Stimulated activated memory B cell treated with anti-CD40 and anti-IgM and Interleukin-4, amounts not matched to agents 10 μg/mL and 1 μg/mL and 100 μg/mL, for 72 hours (primary cell): ENCODE measurements around the gene ERBB4.

Experiments used
- ATAC-seq: fragments of 150-1000 bp; cut with Tn5 transposase; 2 replicates; pipeline ENCODE4 v1.10.0; 2021
- H3K27ac Mint-ChIP-seq: one replicate; pipeline ENCODE4 v1.8.0; 2022; ENCODE audit warnings: mild to moderate bottlenecking, mixed read lengths
- H3K27me3 Mint-ChIP-seq: one replicate; pipeline ENCODE4 v1.8.0; 2022; ENCODE audit warnings: mixed read lengths
- H3K36me3 Mint-ChIP-seq: one replicate; pipeline ENCODE4 v1.8.0; 2022; ENCODE audit warnings: mixed read lengths
- H3K4me1 Mint-ChIP-seq: one replicate; pipeline ENCODE4 v1.8.0; 2022; ENCODE audit warnings: mixed read lengths
- H3K4me3 Mint-ChIP-seq: one replicate; pipeline ENCODE4 v1.8.0; 2022; ENCODE audit warnings: mild to moderate bottlenecking, moderate library complexity, mixed read lengths
- H3K9me3 Mint-ChIP-seq: one replicate; pipeline ENCODE4 v1.8.0; 2022; ENCODE audit warnings: mixed read lengths

The ERBB4 gene

GRCh38 chr2:212170382-212170781 lies 368.2 kb downstream of the ERBB4 start:
- no peaks in the 10 kb centered on the region for H3K36me3 Mint-ChIP-seq
- no peaks in the 10 kb centered on the region for H3K4me1 Mint-ChIP-seq
- H3K4me3 Mint-ChIP-seq = no peak overlapping the region
- no peaks in the 10 kb centered on the region for H3K27me3 Mint-ChIP-seq
- ATAC-seq = no peak
- H3K9me3 Mint-ChIP-seq = peaks cover 13% of the 10 kb centered on the region
- no peak overlapping the region for H3K27ac Mint-ChIP-seq

GRCh38 chr2:212158081-212158480 lies 380.5 kb downstream of the ERBB4 start:
- H3K27me3 Mint-ChIP-seq = no peaks in the 10 kb centered on the region
- no peaks in the 10 kb centered on the region for H3K36me3 Mint-ChIP-seq
- no peak overlapping the region for H3K27ac Mint-ChIP-seq

DNA sequence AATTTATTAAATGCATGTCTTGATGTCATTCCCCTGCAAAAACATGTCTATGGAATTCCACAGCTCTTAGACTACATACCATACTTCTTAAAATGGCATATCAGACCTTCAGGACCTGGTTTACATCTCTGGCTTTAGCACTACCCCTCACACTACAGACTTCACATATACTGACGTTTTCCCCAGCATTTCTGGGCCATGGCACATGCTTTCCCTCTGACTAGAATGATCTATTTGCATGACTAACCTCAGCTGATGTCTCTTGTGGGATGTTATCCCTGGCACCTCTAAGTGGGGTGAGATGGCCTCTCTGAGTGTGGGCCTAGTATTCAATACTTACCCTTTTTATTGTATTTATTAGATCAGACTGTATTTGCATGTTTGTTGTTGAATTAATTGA lies 381.6 kb downstream of the ERBB4 start:
- Mint-ChIP-seq H3K4me3 (no peak overlapping the region), H3K36me3 (no peaks in the 10 kb centered on the region), H3K27ac (no peak overlapping the region), H3K27me3 (no peaks in the 10 kb centered on the region), H3K9me3 (peaks cover 3% of the 10 kb centered on the region), H3K4me1 (no peaks in the 10 kb centered on the region)
- no peak for ATAC-seq

More at GRCh38 chr2:212158081-212158480, 380.5 kb downstream of the ERBB4 start:
- ATAC-seq = no peak
- no peak overlapping the region for H3K4me3 Mint-ChIP-seq
- no peaks in the 10 kb centered on the region for H3K4me1 Mint-ChIP-seq
- H3K9me3 Mint-ChIP-seq = no peaks in the 10 kb centered on the region

DNA sequence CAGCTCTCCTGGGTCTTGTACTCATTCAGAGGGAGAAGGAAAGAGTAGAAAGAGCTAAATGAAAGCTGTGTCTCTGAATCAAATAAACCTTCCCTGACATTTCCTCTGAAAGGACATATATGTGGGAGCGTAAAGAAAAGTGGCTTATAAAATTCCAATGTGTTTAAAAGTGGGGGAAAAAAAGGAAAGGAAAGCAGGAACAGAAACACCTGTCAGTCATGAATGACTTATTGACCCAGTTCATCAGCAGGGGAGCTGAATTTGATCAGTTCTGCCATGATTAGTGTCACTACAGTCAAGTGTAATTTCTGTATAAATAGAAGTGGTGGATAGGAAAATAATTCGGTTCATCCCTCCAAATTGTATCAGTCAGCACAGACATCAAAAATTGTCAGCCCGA lies 382.5 kb downstream of the ERBB4 start:
- Mint-ChIP-seq H3K4me1 (no peaks in the 10 kb centered on the region), H3K27ac (no peak overlapping the region), H3K9me3 (peaks cover 3% of the 10 kb centered on the region), H3K4me3 (no peak overlapping the region), H3K36me3 (no peaks in the 10 kb centered on the region), H3K27me3 (no peaks in the 10 kb centered on the region)
- ATAC-seq = no peak

- H3K27ac Mint-ChIP-seq = no peak overlapping the region
- H3K27me3 Mint-ChIP-seq = no peaks in the 10 kb centered on the region
- no peaks in the 10 kb centered on the region for H3K4me1 Mint-ChIP-seq
- ATAC-seq = no peak
- H3K9me3 Mint-ChIP-seq = peaks cover 3% of the 10 kb centered on the region
- no peaks in the 10 kb centered on the region for H3K36me3 Mint-ChIP-seq
- H3K4me3 Mint-ChIP-seq = no peak overlapping the region
Measured at GRCh38 chr2:212154477-212154878, 384.1 kb downstream of the ERBB4 start.

GRCh38 chr2:212153923-212154322 lies 384.7 kb downstream of the ERBB4 start:
- Mint-ChIP-seq H3K27me3 (no peaks in the 10 kb centered on the region), H3K4me1 (no peaks in the 10 kb centered on the region)

GRCh38 chr2:212147921-212148513 lies 390.6 kb downstream of the ERBB4 start:
- no peak overlapping the region for H3K4me3 Mint-ChIP-seq
- H3K27ac Mint-ChIP-seq = no peak overlapping the region
- H3K36me3 Mint-ChIP-seq = no peaks in the 10 kb centered on the region
- H3K4me1 Mint-ChIP-seq = no peaks in the 10 kb centered on the region
- H3K9me3 Mint-ChIP-seq = peaks cover 3% of the 10 kb centered on the region
- no peaks in the 10 kb centered on the region for H3K27me3 Mint-ChIP-seq
- no peak for ATAC-seq

More at GRCh38 chr2:212153923-212154322, 384.7 kb downstream of the ERBB4 start:
- no peaks in the 10 kb centered on the region for H3K36me3 Mint-ChIP-seq
- peaks cover 3% of the 10 kb centered on the region for H3K9me3 Mint-ChIP-seq
- no peak overlapping the region for H3K27ac Mint-ChIP-seq
- no peak overlapping the region for H3K4me3 Mint-ChIP-seq
- ATAC-seq = no peak

DNA sequence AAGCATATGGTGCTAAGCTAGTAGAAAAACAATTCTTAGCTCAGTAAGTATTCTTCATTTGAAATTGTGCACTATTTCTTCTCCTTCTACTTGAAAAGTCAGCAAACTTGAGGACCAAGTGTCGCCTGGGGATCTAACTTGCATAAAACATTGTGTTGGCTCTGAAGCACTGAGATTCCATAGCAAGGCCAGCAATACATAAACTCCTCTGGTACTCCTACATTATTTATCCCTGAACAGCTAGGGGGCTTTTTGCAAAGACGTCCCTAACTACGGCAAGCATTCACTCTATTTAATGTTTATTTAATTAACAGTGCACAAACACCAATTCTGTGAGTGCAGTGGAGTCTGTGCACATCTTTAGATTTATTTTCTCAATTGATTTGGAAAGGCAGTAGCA lies 392.2 kb downstream of the ERBB4 start:
- Mint-ChIP-seq H3K9me3 (peaks cover 3% of the 10 kb centered on the region), H3K36me3 (no peaks in the 10 kb centered on the region), H3K27me3 (no peaks in the 10 kb centered on the region), H3K4me1 (no peaks in the 10 kb centered on the region), H3K4me3 (no peak overlapping the region), H3K27ac (no peak overlapping the region)
- ATAC-seq = no peak

DNA sequence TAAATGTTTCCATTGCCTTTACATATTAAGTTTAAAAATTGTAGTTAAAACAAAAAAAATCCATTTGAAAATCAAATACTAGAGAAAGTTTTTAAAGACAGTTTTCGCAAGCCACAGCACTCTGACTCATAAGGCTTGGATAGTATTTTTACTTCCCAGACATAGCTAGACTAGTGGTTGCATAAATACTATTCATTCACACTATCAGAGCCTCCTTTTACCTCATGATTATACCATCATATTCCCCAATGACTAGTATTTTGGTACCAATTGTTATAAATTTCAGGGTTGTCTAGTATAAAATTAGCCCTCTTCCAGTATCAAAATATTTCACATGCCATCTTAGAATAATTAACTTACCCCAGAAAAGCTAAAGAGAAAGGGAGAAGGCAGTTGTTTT lies 393.5 kb downstream of the ERBB4 start:
- H3K36me3 Mint-ChIP-seq = no peaks in the 10 kb centered on the region
- H3K27me3 Mint-ChIP-seq = no peaks in the 10 kb centered on the region
- no peak overlapping the region for H3K27ac Mint-ChIP-seq
- H3K4me3 Mint-ChIP-seq = no peak overlapping the region
- H3K4me1 Mint-ChIP-seq = no peaks in the 10 kb centered on the region
- peaks cover 3% of the 10 kb centered on the region for H3K9me3 Mint-ChIP-seq
- no peak for ATAC-seq

GRCh38 chr2:212142631-212143030 lies 396.0 kb downstream of the ERBB4 start:
- no peaks in the 10 kb centered on the region for H3K27me3 Mint-ChIP-seq
- H3K36me3 Mint-ChIP-seq = no peaks in the 10 kb centered on the region
- no peak for ATAC-seq
- peaks cover 3% of the 10 kb centered on the region for H3K9me3 Mint-ChIP-seq
- no peak overlapping the region for H3K27ac Mint-ChIP-seq
- H3K4me1 Mint-ChIP-seq = no peaks in the 10 kb centered on the region
- H3K4me3 Mint-ChIP-seq = no peak overlapping the region

DNA sequence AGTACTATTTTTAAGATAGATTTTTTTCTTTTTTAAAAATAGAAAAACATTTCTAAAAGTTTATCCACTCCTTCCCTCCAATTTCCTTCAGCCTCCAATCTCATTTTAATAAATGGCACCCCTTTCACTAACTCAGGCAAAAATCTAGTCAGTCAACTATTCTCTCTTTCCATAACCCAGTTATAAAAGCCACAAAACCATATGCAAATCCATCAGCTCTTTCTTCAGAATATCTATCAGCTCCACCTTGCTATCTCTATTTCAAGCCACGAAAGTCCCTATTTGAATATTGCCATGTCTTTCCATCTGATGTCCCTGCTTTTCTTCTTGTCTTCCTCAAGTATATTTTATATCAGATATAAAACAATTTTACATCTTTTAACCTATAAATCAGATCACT lies 397.1 kb downstream of the ERBB4 start:
- H3K27me3 Mint-ChIP-seq = no peaks in the 10 kb centered on the region
- H3K36me3 Mint-ChIP-seq = no peaks in the 10 kb centered on the region
- H3K4me3 Mint-ChIP-seq = no peak overlapping the region
- H3K27ac Mint-ChIP-seq = no peak overlapping the region
- peaks cover 5% of the 10 kb centered on the region for H3K9me3 Mint-ChIP-seq
- no peaks in the 10 kb centered on the region for H3K4me1 Mint-ChIP-seq
- no peak for ATAC-seq

DNA sequence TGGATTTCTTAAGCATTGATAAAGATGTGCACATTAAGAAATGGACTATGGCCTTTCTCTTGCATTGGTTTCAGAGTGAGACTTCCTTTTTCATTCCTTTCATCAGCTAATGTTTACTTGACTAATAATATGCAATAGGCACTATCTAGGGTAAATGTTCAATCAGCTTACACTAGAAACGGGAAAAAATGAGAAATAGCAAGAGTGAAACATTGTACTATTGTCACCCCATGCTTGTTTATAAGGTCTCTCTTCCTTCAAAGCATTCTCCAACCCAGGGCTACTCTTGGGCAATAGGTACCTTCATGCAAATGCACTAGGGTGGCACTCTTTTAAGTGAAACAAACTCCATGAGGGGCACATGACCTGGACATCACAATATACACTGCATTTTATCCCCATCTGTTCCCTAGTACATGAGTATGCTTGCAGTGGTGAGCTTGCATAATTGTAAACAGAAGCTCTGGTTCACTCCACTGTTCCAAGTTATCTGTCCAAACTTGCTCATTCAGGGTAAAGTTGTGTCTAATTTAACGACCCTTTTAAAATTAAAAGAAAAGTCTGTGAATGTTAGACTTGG lies 402.3 kb downstream of the ERBB4 start:
- H3K27me3 Mint-ChIP-seq = no peaks in the 10 kb centered on the region
- no peaks in the 10 kb centered on the region for H3K36me3 Mint-ChIP-seq
- ATAC-seq = no peak
- no peak overlapping the region for H3K4me3 Mint-ChIP-seq
- no peak overlapping the region for H3K27ac Mint-ChIP-seq
- peaks cover 2% of the 10 kb centered on the region for H3K9me3 Mint-ChIP-seq
- no peaks in the 10 kb centered on the region for H3K4me1 Mint-ChIP-seq

DNA sequence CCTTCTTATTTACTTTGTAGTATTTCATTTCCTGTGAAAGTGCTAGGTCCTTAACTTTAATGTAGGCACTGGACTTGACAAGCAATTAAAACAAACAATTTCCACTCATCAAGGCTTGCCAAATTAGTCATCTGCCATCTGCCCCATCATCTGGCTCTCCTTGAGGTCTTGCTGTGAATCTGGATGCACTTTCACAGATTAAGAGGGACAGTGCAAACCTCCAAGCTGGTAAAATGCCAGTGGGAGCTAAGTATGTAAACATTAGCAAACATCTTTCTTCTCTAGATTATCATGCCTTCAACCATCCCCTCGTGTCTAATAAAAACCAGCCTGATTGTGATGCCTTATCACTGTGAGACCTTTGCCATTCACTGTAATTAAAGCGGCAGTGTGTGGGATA lies 402.9 kb downstream of the ERBB4 start:
- no peak for ATAC-seq
- Mint-ChIP-seq H3K27me3 (no peaks in the 10 kb centered on the region), H3K36me3 (no peaks in the 10 kb centered on the region), H3K4me1 (no peaks in the 10 kb centered on the region), H3K4me3 (no peak overlapping the region), H3K27ac (no peak overlapping the region), H3K9me3 (peaks cover 2% of the 10 kb centered on the region)

DNA sequence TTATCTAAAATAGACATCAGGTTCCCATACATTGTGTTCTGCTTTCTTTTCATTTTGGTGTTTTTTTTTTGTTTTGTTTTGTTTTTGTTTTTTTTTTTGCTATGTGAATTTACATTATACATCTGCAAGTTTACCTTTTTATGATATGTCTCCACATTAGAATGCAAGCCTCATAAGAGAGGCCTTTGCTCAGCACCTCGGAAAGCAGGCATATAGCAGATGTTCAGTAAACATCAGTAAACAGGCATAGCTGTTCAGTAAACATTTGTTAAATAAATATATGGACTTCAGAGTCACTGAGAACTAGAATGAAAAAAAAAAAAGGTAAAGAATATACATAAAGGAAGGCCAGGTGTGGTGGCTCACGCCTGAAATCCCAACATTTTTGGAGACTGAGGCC lies 405.3 kb downstream of the ERBB4 start:
- H3K27ac Mint-ChIP-seq = no peak overlapping the region
- peaks cover 2% of the 10 kb centered on the region for H3K9me3 Mint-ChIP-seq
- H3K4me1 Mint-ChIP-seq = no peaks in the 10 kb centered on the region
- H3K4me3 Mint-ChIP-seq = no peak overlapping the region
- no peaks in the 10 kb centered on the region for H3K36me3 Mint-ChIP-seq
- ATAC-seq = no peak
- no peaks in the 10 kb centered on the region for H3K27me3 Mint-ChIP-seq

DNA sequence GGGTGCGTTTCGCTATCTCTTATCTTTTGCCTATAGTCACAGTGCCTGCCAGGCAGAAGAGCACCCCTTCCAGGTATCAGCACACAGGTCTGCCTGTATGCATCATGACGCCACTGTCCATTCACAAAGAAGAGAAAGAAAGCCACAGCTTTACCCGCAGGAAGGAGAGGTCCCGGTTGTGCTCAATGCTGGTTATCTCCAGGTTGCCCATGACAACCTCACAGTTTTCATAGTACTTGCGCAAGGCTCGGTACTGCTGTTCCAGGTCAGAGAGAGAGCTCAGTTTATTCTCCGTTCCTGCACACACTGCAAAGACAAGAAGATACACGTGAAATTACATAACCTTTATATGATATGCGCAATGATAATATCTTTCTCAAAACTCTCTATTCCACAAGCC lies 414.0 kb downstream of the ERBB4 start:
- H3K36me3 Mint-ChIP-seq = no peaks in the 10 kb centered on the region
- no peaks in the 10 kb centered on the region for H3K9me3 Mint-ChIP-seq
- no peaks in the 10 kb centered on the region for H3K27me3 Mint-ChIP-seq
- H3K4me3 Mint-ChIP-seq = no peak overlapping the region
- no peaks in the 10 kb centered on the region for H3K4me1 Mint-ChIP-seq
- H3K27ac Mint-ChIP-seq = no peak overlapping the region
- ATAC-seq = no peak

GRCh38 chr2:212119591-212119990 lies 419.0 kb downstream of the ERBB4 start:
- no peaks in the 10 kb centered on the region for H3K4me1 Mint-ChIP-seq
- ATAC-seq = no peak
- H3K27ac Mint-ChIP-seq = no peak overlapping the region
- H3K9me3 Mint-ChIP-seq = no peaks in the 10 kb centered on the region
- H3K27me3 Mint-ChIP-seq = no peaks in the 10 kb centered on the region
- no peaks in the 10 kb centered on the region for H3K36me3 Mint-ChIP-seq
- no peak overlapping the region for H3K4me3 Mint-ChIP-seq
